Mononuclear cell (primary cell): ENCODE results near the gene FBXL5. TPM values are rescaled to one million over a fixed set of nuclear protein-coding genes. Genes with fewer than 3 reads are reported as not detected.
A peak's percentile ranks its signal among the peaks of the same experiment; 100 is the strongest.

Experiments used
- H3K27me3 ChIP-seq: 2 replicates; pipeline ENCODE4 v1.6.0; 2011; ENCODE audit warnings: low read length, control low read depth; ENCODE audit not compliant: insufficient read depth
- H3K4me1 ChIP-seq: 2 replicates; pipeline ENCODE4 v1.5.1; 2011; ENCODE audit warnings: mild to moderate bottlenecking, low read length, control low read depth; ENCODE audit not compliant: insufficient read depth
- H3K4me3 ChIP-seq: 2 replicates; pipeline ENCODE4 v1.5.1; 2011; ENCODE audit warnings: mild to moderate bottlenecking, low read length, moderate library complexity
- H3K9me3 ChIP-seq: 2 replicates; pipeline ENCODE4 v1.5.1; 2011; ENCODE audit warnings: low read depth, mild to moderate bottlenecking, control low read depth, low read length
- total RNA-seq: library from RNA; depleted of rRNA; stranded (reverse); fragments of >200 nt; gene quantifications from one replicate; pipeline ENCODE4 v1.2.3, GENCODE V29; 2012

Gene FBXL5
- total RNA-seq, 1 donor = 245 TPM

DNA sequence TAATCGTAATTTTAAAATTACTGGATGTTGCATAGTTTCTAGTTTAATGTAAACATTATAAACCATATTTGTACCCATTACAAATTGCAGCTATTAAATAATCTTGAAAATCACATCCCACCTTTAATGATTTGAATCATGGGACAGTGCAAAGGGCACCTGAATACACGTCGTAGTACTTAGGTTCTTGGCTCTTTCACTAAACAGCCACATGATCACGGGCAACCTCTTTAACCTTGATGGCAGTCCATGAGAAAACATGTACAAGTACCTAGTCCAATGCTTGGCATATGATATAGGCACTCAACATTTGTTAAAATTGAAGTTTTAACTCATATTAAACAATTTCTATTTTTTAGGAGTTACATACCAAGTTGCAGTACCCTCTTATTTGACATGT, 11.8 kb upstream of the FBXL5 start:
- Histone ChIP-seq H3K27me3 (no peaks in the 10 kb centered on the region), H3K4me3 (no peak overlapping the region), H3K4me1 (peaks cover 50% of the 10 kb centered on the region), H3K9me3 (no peaks in the 10 kb centered on the region)

DNA sequence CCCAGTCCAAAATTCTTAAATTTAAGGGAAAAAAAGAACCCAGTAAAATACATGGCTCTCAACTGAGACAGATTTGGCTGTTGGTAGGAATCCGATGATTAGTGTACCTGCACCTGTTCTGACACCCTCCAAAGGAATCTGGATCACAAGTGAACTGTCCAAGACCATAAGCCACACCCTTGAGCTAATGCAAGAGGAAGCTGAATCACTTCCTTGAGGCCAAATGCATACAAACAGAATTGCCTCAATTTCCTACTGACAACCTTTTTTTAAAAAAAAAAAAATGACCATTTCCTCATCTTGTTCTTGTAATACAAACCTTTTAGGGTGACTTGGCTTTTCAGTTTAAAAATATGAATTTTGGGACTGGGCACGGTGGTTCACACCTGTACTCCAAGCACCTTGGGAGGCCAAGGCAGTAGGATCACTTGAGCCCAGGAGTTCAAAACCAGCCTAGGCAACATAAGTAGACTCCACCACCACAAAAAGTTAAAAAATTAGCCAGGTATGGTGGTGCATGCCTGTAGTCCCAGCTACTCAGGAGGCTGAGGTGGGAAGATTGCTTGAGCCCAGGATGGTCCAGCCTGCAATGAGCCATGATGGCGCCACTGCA, 10.7 kb upstream of the FBXL5 start:
- Histone ChIP-seq H3K27me3 (no peaks in the 10 kb centered on the region), H3K4me1 (peaks cover 55% of the 10 kb centered on the region), H3K4me3 (no peak overlapping the region), H3K9me3 (no peaks in the 10 kb centered on the region)

DNA sequence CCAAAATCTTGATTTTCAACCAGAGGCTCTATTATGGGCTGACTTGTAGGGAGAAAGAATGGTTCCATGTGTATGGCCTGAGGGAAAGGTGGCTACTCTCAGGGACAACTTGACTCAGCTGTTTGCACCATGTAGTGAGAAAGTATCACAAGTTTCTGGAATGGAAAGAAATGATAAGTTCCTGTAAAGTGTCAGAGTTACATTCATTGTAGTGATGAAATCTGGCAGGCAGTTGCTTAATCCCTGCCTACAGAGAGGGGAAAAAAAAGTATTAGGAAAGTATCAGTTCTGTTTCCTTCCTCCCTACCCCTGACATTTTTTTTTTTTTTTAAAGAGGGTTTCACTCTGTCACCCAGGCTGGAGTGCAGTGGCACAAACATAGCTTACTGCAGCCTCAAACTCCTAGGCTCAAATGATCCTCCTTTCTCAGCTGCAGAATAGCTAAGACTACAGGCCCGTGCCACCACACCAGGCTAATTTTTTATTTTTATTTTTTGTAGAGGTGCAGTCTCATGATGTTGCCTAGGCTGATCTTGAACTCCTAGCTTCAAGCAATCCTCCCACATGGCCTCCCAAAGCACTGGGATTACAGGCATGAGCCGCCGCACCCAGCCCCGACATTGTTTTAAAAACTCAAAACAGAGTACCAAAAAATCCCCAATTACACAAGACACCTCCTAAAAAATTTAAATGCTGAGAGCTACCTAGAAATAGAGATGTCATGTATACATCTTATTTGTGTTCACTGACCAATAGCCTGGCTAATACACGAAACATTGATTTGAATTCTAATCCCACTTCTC, 4.8 kb upstream of the FBXL5 start:
- Histone ChIP-seq H3K9me3 (no peaks in the 10 kb centered on the region), H3K4me1 (peaks cover 73% of the 10 kb centered on the region), H3K27me3 (no peaks in the 10 kb centered on the region), H3K4me3 (peak overlapping the region; percentile 37)

DNA sequence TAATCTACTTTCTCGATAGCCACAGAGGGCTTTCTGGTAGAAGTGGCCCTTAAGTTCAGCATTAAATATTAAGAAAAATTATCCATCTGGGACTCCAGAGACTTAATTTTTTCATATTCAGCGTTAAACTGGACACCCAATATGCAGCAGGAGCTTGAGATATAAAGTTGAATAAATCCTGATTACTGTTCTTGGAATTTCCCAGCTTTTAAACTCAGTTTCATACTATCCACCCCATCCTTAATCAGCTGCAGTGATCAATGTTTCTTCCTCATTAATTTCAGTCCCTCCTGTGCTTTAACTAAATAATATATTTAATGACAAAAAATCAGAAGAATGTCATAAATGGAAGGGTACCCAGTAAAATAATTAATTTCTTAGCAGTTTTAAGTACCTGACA, 3.6 kb upstream of the FBXL5 start:
- Histone ChIP-seq H3K9me3 (no peaks in the 10 kb centered on the region), H3K4me3 (peak overlapping the region; percentile 37), H3K4me1 (peaks cover 65% of the 10 kb centered on the region), H3K27me3 (no peaks in the 10 kb centered on the region)

DNA sequence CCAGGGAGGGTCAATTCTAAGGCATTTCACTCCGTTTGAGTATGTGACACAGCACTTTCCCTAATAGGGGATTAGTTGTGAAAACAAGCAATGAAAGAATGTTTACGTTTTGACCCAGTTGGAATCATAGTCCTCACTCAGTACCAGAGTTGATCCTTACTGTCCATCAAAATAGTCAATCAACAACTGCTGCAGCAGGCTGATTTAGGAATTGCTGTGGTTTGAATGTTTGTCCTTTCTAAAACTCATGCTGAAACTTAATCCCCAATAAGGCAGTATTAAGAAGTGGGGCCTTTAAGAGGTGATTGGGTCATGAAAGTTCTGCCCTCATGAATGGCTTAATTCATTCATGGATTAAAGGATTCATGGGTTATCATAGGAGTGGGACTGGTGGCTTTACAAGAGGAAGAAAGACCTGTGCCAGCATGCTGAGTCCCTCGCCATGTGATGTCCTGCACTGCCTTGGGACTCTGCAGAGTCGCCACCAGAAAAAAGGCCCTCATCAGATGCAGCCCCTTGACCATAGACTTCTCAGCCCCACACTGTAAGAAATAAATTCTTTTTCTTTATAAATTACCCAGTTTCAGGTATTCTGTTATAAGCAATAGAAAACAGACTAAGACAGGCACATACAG, 3.1 kb upstream of the FBXL5 start:
- no peaks in the 10 kb centered on the region for H3K9me3 ChIP-seq
- peak overlapping the region; percentile 37 for H3K4me3 ChIP-seq
- no peaks in the 10 kb centered on the region for H3K27me3 ChIP-seq
- H3K4me1 ChIP-seq = peaks cover 64% of the 10 kb centered on the region

DNA sequence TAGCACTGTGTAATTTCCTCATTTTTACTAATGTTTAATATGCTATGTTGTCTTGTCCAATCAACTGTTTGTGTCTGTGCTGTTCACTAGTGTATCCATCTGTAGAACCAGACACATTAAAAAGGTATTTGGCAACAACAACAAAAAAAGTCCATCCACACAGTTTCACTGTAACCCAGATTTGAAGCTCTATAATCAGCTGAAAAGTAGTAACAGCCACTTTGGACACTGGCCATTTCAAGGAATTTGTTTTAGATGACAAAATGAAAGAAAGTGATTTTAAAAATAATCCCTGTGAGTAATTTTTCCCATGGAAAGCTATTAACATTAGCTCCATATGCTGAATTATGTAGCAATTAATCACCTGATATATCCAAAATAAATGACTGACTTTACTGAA, 2.2 kb upstream of the FBXL5 start:
- H3K4me1 ChIP-seq = peaks cover 64% of the 10 kb centered on the region

DNA sequence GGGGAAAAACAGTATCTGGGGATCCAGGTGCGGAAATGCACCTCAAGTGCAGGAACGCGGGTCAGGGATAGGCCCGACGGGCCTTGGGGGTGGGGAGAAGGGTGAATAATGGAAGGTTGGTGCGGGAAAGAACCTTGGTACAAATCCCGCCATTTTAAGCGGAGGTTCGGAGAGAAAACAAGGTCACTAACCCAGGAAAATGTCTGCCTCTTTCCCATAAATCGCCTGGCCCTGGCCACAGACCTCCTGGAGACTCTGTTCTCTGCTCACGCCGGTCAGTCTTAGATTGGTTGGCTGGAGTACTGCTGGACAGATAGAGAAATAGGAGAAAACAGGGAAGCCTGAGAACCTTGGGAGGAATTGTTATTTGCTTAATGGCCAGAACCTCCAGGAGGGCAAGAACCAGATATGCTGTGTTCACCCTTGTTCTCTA, 897 bp upstream of the FBXL5 start:
- Histone ChIP-seq H3K4me3 (peak overlapping the region; percentile 80), H3K27me3 (no peaks in the 10 kb centered on the region), H3K4me1 (peaks cover 65% of the 10 kb centered on the region), H3K9me3 (no peaks in the 10 kb centered on the region)

More for the DNA sequence above, 2.2 kb upstream of the FBXL5 start:
- Histone ChIP-seq H3K27me3 (no peaks in the 10 kb centered on the region), H3K4me3 (peak overlapping the region; percentile 37), H3K9me3 (no peaks in the 10 kb centered on the region)

DNA sequence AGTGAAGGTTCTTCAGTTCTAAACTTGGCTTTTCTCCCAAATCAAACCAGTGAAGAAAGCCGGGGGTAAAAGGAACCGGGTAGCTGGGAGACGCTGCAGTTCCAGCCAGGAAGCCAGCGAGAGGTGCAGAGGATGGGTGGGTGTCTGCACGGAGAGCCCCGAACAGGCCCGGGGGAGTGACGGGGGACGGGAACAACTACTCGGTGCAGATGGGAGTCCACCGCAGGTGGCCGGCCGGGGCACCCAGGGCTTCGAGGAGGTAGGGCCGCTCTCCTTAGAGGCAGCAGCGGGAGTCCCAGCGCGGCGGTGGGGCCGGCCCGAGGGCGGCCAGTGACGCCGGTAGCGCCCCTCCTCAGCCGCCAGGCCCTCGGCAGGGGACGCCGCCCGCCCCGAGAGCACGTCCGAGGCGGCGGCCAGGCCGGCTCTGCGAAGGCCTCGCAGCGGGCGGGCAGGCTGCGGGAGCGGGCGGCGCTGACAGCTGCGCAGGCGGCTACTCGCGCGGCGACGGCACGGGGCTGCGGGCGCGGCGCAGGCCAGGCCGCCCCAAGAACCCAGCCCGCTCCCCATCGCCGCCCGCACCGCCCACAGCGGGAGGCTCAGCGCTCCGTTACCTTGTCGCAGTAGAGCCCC, 449 bp downstream of the FBXL5 start:
- Histone ChIP-seq H3K4me3 (peak overlapping the region; percentile 80), H3K9me3 (no peaks in the 10 kb centered on the region), H3K27me3 (no peaks in the 10 kb centered on the region), H3K4me1 (peaks cover 65% of the 10 kb centered on the region)

DNA sequence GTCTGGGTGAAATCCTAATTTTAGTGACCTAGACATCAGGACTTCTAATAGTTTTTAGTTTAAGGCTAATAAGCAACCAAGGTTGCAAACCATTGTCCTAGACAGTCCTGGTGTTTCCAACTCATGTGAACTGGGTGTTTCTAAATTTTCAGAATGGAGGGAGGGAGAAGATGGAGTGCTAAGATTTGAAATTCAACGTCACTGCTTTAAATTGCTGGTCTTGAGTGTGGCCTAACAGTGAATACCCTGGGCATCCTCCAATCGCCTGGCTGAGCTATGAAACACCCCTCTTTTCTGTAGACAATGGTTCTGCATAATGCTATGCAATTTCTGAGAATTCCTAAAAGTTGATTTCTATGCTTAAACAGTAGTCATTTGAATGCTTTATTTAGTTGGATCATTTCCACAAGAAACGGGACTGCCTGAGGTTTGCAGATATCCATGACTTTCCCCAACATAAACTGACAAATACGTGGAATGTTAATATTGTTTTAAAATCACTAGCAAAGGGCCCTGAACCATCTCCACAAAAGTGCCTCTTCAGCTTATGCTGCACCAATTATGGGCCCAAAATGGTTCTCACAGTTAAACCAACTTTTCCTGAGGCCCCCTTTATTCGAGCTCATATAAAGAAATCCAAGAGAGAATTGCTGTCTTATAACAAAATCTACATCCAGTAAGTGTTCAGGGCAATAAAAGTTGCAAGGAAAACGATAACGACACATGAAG, 1.1 kb downstream of the FBXL5 start:
- H3K27me3 ChIP-seq = no peaks in the 10 kb centered on the region
- H3K4me1 ChIP-seq = peaks cover 72% of the 10 kb centered on the region
- peak overlapping the region; percentile 80 for H3K4me3 ChIP-seq
- no peaks in the 10 kb centered on the region for H3K9me3 ChIP-seq

DNA sequence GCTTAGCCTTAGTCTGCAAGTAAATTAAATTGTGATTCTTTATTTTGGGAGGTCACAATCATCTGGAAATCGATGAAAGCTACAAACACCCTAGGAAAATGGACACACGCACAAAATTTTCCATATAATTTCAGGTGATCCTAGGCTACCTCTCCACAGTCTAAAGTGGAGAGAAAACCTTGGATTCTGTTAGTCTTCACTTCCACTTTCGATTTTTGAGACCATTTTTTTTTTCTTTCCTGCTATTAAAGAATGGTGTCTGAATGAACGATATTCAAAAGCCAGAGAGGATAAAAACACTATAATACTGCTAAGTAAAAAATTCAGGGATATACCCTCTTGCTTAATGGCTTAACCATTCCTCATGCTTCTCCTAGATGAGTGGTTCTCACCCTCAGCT, 1.7 kb downstream of the FBXL5 start:
- peaks cover 71% of the 10 kb centered on the region for H3K4me1 ChIP-seq
- no peaks in the 10 kb centered on the region for H3K9me3 ChIP-seq
- H3K4me3 ChIP-seq = peak overlapping the region; percentile 80
- no peaks in the 10 kb centered on the region for H3K27me3 ChIP-seq

DNA sequence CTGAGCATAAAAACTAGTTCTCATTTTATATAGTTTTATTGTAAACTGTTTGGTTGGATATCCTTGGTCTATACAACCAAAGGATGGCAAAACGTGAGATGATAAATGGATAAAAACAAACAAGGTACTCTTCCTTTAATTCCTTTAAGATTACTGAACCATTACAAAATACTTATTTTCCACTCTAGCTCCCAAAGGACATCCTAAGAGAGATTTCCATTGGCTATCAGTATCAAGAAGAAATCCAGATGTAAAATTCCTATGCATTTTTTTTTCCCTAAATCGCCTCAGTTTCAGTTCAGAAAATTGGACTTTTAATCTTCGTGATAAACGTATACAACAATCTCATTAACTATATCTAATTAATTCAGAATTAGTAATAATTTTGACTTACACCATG, 2.3 kb downstream of the FBXL5 start:
- no peaks in the 10 kb centered on the region for H3K27me3 ChIP-seq
- H3K4me1 ChIP-seq = peaks cover 69% of the 10 kb centered on the region
- H3K4me3 ChIP-seq = peak overlapping the region; percentile 80
- no peaks in the 10 kb centered on the region for H3K9me3 ChIP-seq

DNA sequence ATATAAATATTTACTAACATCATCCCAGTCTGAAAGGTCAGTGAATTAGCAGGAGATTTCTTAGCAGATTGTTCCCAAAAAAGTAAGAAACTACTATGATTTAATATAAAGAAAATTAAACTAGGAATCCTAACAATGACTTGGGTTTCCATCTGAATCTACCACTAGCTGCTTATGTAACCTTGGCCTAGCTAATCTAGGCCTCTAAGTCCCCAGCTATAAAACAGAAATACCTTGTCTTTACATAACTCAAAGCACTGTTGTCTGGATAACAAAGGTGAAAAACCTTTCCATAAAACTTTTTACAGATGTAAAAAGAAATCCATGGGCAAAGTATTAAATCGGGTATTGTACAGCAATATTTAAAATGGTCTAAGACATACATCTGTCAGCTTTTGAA, 3.0 kb downstream of the FBXL5 start:
- no peaks in the 10 kb centered on the region for H3K9me3 ChIP-seq
- peak overlapping the region; percentile 22 for H3K4me3 ChIP-seq
- H3K4me1 ChIP-seq = peaks cover 66% of the 10 kb centered on the region
- H3K27me3 ChIP-seq = no peaks in the 10 kb centered on the region

DNA sequence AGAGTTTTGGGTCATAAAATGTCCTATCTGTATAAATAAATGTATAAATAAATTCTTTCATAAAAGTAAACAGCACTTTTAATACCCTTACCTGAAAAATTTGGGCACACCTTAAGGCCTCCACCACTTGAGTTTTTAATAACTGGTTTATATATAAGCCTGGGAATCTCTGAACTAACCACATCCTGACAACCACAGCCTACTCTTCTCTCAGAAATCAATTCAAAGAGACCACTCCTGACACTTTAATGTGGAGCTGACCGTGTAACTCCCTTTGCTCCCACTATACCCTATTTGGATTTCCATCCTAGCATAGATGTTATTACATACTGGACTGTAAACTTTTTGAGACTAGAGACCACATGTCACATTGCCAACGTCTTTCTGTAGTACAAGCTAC, 3.5 kb downstream of the FBXL5 start:
- H3K4me3 ChIP-seq = peak overlapping the region; percentile 22
- no peaks in the 10 kb centered on the region for H3K9me3 ChIP-seq
- H3K4me1 ChIP-seq = peaks cover 64% of the 10 kb centered on the region

DNA sequence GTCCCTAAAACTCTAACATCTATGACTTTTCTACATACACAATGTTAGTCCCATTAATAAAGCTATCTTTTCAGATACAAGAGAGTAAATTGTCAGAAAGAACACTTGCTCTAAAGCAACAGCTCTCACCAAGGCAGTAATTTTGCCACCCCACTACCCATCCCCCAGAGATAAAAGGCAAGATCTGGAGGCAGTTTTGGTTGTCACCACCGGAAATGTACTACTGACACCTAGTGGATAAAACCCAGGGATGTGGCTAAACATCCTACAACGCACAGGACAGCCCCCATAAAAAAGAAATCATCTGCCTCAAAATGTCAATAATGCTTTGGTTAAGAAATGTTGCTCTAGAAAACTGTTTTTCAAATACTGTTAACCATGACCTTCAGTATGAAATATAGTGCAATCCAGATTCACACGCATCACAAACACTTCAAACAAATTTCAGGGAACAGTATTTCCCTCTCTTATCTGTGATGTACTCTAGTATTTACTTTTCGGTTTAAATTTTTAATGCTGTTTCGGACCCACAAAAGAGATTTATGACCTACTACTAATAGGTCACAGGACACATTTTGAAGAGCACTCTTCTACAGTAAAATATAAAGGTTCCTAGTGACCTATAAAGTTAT, 5.1 kb downstream of the FBXL5 start:
- H3K27me3 ChIP-seq = no peaks in the 10 kb centered on the region
- H3K4me3 ChIP-seq = no peak overlapping the region
- H3K9me3 ChIP-seq = no peaks in the 10 kb centered on the region
- peaks cover 54% of the 10 kb centered on the region for H3K4me1 ChIP-seq

More for the DNA sequence above, 3.5 kb downstream of the FBXL5 start:
- H3K27me3 ChIP-seq = no peaks in the 10 kb centered on the region
